IMR-90 (cell line): Measurements from ENCODE around the gene STRN. TPM values are rescaled to one million over a fixed set of nuclear protein-coding genes. Genes with fewer than 3 reads are reported as not detected.

Experiments
- ATAC-seq: fragments of 200-7000 bp; cut with Tn5 transposase; 2 replicates; pipeline ENCODE4 v1.9.1; 2020; ENCODE audit warnings: low read depth, mild to moderate bottlenecking, moderate library complexity
- BruUV-seq: library from RNA; stranded (reverse); fragments of 400-500 nt; replicated peaks from 2 replicates; lab custom pipeline; 2021; lab: Mats Ljungman, UMichigan
- CTCF ChIA-PET: fragments of 300-600 bp; formaldehyde crosslinking; extraction: SDS; loops from one replicate; lab custom pipeline; 2021; ENCODE audit warnings: antibody characterized with exemption; lab: Yijun Ruan, JAX
- POLR2A ChIA-PET: fragments of 300-600 bp; sonication (Branson Sonifier 250); formaldehyde crosslinking; loops from one replicate; lab custom pipeline; 2022; ENCODE audit warnings: antibody characterized with exemption; ENCODE audit not compliant: unreplicated experiment; lab: Charles Lee
- DNase-seq: peaks from one replicate; pipeline ENCODE4 v3.0.0; 2013
- H2AFZ ChIP-seq: replicated peaks from 2 replicates; pipeline ENCODE3; 2013; ENCODE audit warnings: low read length, mild to moderate bottlenecking; ENCODE audit not compliant: poor library complexity
- H2AK5ac ChIP-seq: 2 replicates; pipeline ENCODE4 v1.6.1; 2013; ENCODE audit warnings: low read depth, low read length, inconsistent platforms
- H2AK9ac ChIP-seq: replicated peaks from 2 replicates; pipeline ENCODE3; 2013; ENCODE audit warnings: mild to moderate bottlenecking, low read depth, low read length, moderate library complexity; ENCODE audit not compliant: poor library complexity
- H2BK120ac ChIP-seq: 2 replicates; pipeline ENCODE4 v1.6.1; 2013; ENCODE audit warnings: low read depth, low read length, inconsistent platforms
- H2BK15ac ChIP-seq: 3 replicates; pipeline ENCODE4 v1.6.1; 2013; ENCODE audit warnings: low read depth, low read length, inconsistent platforms
- H2BK20ac ChIP-seq: 2 replicates; pipeline ENCODE4 v1.6.1; 2013; ENCODE audit warnings: low read depth, mild to moderate bottlenecking, inconsistent platforms, low read length, moderate library complexity
- H2BK5ac ChIP-seq: 2 replicates; pipeline ENCODE4 v1.6.1; 2013; ENCODE audit warnings: mild to moderate bottlenecking, low read depth, low read length, inconsistent platforms; ENCODE audit not compliant: poor library complexity, severe bottlenecking
- H3K14ac ChIP-seq: replicated peaks from 2 replicates; pipeline ENCODE4 v1.6.1; 2013; ENCODE audit warnings: low read depth, low read length, inconsistent platforms
- H3K18ac ChIP-seq: 2 replicates; pipeline ENCODE4 v1.6.1; 2013; ENCODE audit warnings: low read depth, low read length, control low read depth
- H3K23ac ChIP-seq: 2 replicates; pipeline ENCODE4 v1.6.1; 2013; ENCODE audit warnings: low read depth, low read length, inconsistent platforms
- H3K27ac ChIP-seq: 2 replicates; pipeline ENCODE4 v1.5.1; 2013; ENCODE audit warnings: mild to moderate bottlenecking, control low read depth, low read length; ENCODE audit not compliant: insufficient read depth
- H3K27me3 ChIP-seq: 2 replicates; pipeline ENCODE4 v1.6.1; 2013; ENCODE audit warnings: low read length; ENCODE audit not compliant: control insufficient read depth, insufficient read depth
- H3K36me3 ChIP-seq: 2 replicates; pipeline ENCODE4 v1.6.1; 2013; ENCODE audit warnings: low read length, mixed read lengths; ENCODE audit not compliant: control insufficient read depth, insufficient read depth
- H3K4ac ChIP-seq: 2 replicates; pipeline ENCODE4 v1.6.1; 2013; ENCODE audit warnings: low read depth, low read length, inconsistent platforms
- H3K4me1 ChIP-seq: 2 replicates; pipeline ENCODE4 v1.6.1; 2013; ENCODE audit warnings: low read length, mixed read lengths; ENCODE audit not compliant: control insufficient read depth, insufficient read depth
- H3K4me2 ChIP-seq: 2 replicates; pipeline ENCODE4 v1.6.1; 2013; ENCODE audit warnings: low read depth, mild to moderate bottlenecking, control low read depth, low read length, moderate library complexity
- H3K4me3 ChIP-seq: 2 replicates; pipeline ENCODE4 v1.5.1; 2013; ENCODE audit warnings: low read depth, mild to moderate bottlenecking, control low read depth, low read length, moderate library complexity; ENCODE audit not compliant: insufficient read depth
- H3K56ac ChIP-seq: 2 replicates; pipeline ENCODE4 v1.6.1; 2013; ENCODE audit warnings: low read length, inconsistent platforms; ENCODE audit not compliant: insufficient read depth; ENCODE audit errors: extremely low read depth
- H3K79me1 ChIP-seq, 2 experiments: 2 replicates each; pipeline ENCODE4 v1.6.1; 2013; ENCODE audit warnings: low read length in 2 of 2, inconsistent platforms in 1 of 2, low read depth in 1 of 2
- H3K9ac ChIP-seq: 2 replicates; pipeline ENCODE4 v1.6.1; 2013; ENCODE audit warnings: low read depth, low read length, control low read depth
- H3K9me1 ChIP-seq: 2 replicates; pipeline ENCODE4 v1.6.1; 2013; ENCODE audit warnings: low read length, inconsistent platforms; ENCODE audit not compliant: insufficient read depth
- H3K9me3 ChIP-seq: 2 replicates; pipeline ENCODE4 v1.6.1; 2013; ENCODE audit warnings: low read length; ENCODE audit not compliant: control insufficient read depth, insufficient read depth
- H4K20me1 ChIP-seq: 2 replicates; pipeline ENCODE4 v1.6.1; 2013; ENCODE audit warnings: low read length, inconsistent platforms; ENCODE audit not compliant: insufficient read depth
- H4K5ac ChIP-seq: 2 replicates; pipeline ENCODE4 v1.6.1; 2013; ENCODE audit warnings: mild to moderate bottlenecking, low read depth, low read length, control low read depth
- H4K8ac ChIP-seq, 2 experiments: 2 replicates each; pipeline ENCODE4 v1.6.1; 2013; ENCODE audit warnings: low read depth in 2 of 2, low read length in 2 of 2, control low read depth in 1 of 2, inconsistent platforms in 1 of 2
- H4K91ac ChIP-seq: 2 replicates; pipeline ENCODE4 v1.6.1; 2013; ENCODE audit warnings: low read depth, low read length, inconsistent platforms; ENCODE audit not compliant: insufficient read depth
- BHLHE40 ChIP-seq: fragments of 150-350 bp; IDR thresholded peaks from 2 replicates; pipeline ENCODE4 v1.6.1; 2016; ENCODE audit warnings: mild to moderate bottlenecking, low read depth, low read length
- CEBPB ChIP-seq: IDR thresholded peaks from 2 replicates; pipeline ENCODE4 v1.6.1; 2012; ENCODE audit warnings: low read depth, low read length, improper control_type of control experiment
- CHD1 ChIP-seq: IDR thresholded peaks from 2 replicates; pipeline ENCODE4 v1.6.1; 2012; ENCODE audit warnings: low read depth, low read length, improper control_type of control experiment
- MAFK ChIP-seq: IDR thresholded peaks from 2 replicates; pipeline ENCODE4 v1.6.1; 2012; ENCODE audit warnings: low read depth, low read length, improper control_type of control experiment
- MAZ ChIP-seq: IDR thresholded peaks from 2 replicates; pipeline ENCODE4 v1.6.1; 2012; ENCODE audit warnings: low read depth, mild to moderate bottlenecking, low read length, improper control_type of control experiment, moderate library complexity, borderline replicate concordance
- MXI1 ChIP-seq: IDR thresholded peaks from 2 replicates; pipeline ENCODE4 v1.6.1; 2012; ENCODE audit warnings: low read depth, mild to moderate bottlenecking, low read length, moderate library complexity, borderline replicate concordance
- NFE2L2 ChIP-seq: fragments of 150-350 bp; IDR thresholded peaks from 2 replicates; pipeline ENCODE4 v1.6.1; 2016; ENCODE audit warnings: low read depth, mild to moderate bottlenecking, low read length
- POLR2A ChIP-seq: IDR thresholded peaks from 2 replicates; pipeline ENCODE4 v1.6.1; 2012; ENCODE audit warnings: mild to moderate bottlenecking, low read depth, low read length
- RAD21 ChIP-seq: IDR thresholded peaks from 2 replicates; pipeline ENCODE4 v1.6.1; 2012; ENCODE audit warnings: low read length, improper control_type of control experiment
- RCOR1 ChIP-seq: IDR thresholded peaks from 2 replicates; pipeline ENCODE4 v1.6.1; 2012; ENCODE audit warnings: mild to moderate bottlenecking, low read length, improper control_type of control experiment; ENCODE audit not compliant: insufficient replicate concordance
- RFX5 ChIP-seq: IDR thresholded peaks from 2 replicates; pipeline ENCODE4 v1.8.0; 2012; ENCODE audit warnings: low read depth, mild to moderate bottlenecking, low read length, moderate library complexity
- WGBS, 2 experiments: methylation state at CpG; one replicate each; pipeline versions ENCODE4 v1.1.5 to v1.1.7; 2013; ENCODE audit warnings: missing lambda C conversion rate in 2 of 2; ENCODE audit not compliant: insufficient read length in 1 of 2; ENCODE audit errors: extremely low coverage in 2 of 2; 5-methylcytosine and 5-hydroxymethylcytosine counted together
- dilution Hi-C: fragments of 300-500 bp; cut with HindIII; formaldehyde crosslinking; loops from one replicate; pipeline ENCODE4 v1.14.3; 2018; ENCODE audit warnings: low sequenced_read_pairs; ENCODE audit not compliant: unreplicated experiment
- in situ Hi-C: fragments of 300-500 bp; cut with MboI; formaldehyde crosslinking; loops from 3 replicates; pipeline ENCODE4 v1.14.3; 2019; ENCODE audit warnings: low sequenced_read_pairs, inconsistent platforms, mixed read lengths
- intact Hi-C: fragments of 100-400 bp; cut with micrococcal nuclease; formaldehyde crosslinking; loops from 2 replicates; pipeline ENCODE4 v1.10.0; 2022
- polyA plus RNA-seq, 3 experiments: library from polyadenylated mRNA; depleted of rRNA; stranded (reverse); fragments of >200 nt; gene quantifications; 2 replicates each; pipeline ENCODE4 v1.2.3, GENCODE V29; 2012; ENCODE audit warnings: low replicate concordance in 1 of 3
- total RNA-seq: library from RNA; depleted of rRNA; stranded (reverse); fragments of >200 nt; gene quantifications from 2 replicates; pipeline ENCODE4 v1.2.3, GENCODE V29; 2012
- TF ChIP-seq, protein P1 (sequence below): fragments of 150-350 bp; IDR thresholded peaks from 2 replicates; pipeline ENCODE4 v1.6.1; 2017; ENCODE audit warnings: mild to moderate bottlenecking, antibody characterized with exemption, low read length, low read depth
- TF ChIP-seq, protein P2 (sequence below): fragments of 150-350 bp; IDR thresholded peaks from 2 replicates; pipeline ENCODE4 v1.6.1; 2016; ENCODE audit warnings: low read depth, mild to moderate bottlenecking, low read length, moderate library complexity, borderline replicate concordance
- TF ChIP-seq, protein P3 (sequence below): conservative IDR thresholded peaks from 2 replicates; pipeline ENCODE4 v1.5.1; 2012; ENCODE audit warnings: mild to moderate bottlenecking, low read depth, low read length, improper control_type of control experiment

STRN gene
- total and polyA plus RNA-seq, 2 of the 4 experiments (the other 2 are of a cell fraction), result 5.1 to 23.3 TPM

DNA sequence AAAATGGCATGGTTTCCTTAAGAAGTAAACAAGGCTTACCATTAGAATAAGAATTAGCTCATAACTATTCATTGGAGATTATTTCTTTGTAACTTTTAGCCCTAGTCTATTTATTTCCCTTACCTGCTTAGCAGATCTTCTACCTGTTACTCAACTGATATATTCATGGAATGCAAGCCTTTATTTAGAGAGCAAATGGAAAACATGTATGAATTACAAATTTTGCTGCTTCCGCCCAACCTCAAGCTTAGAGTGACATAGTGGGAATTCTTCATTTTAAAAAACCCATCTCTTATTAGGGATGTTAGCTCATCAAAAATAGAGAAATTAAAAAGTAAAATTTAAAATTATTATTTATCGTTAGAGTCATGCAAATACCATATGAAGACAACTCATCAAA is 110.9 kb downstream of the STRN start:
- ATAC-seq (no peak), DNase-seq (no peak)
- Histone ChIP-seq H3K27ac (no peak overlapping the region), H4K5ac (no peak overlapping the region), H2AK5ac (no peak overlapping the region), H3K4me2 (no peak overlapping the region), H3K9ac (no peak overlapping the region), H3K14ac (no peak overlapping the region), H3K9me1 (peaks cover 2% of the 10 kb centered on the region; the same call in 1 of the 2 replicates), H2BK5ac (no peak overlapping the region), H3K36me3 (peaks cover 14% of the 10 kb centered on the region), H3K4me3 (no peak overlapping the region), H3K9me3 (no peaks in the 10 kb centered on the region), H4K20me1 (no peaks in the 10 kb centered on the region), H4K8ac (no peak overlapping the region), H3K23ac (no peak overlapping the region), H3K4ac (no peak overlapping the region), H4K91ac (no peak overlapping the region), H3K56ac (no peak overlapping the region), H2AFZ (no peak overlapping the region), H3K4me1 (no peaks in the 10 kb centered on the region), H3K18ac (no peak overlapping the region), H2BK15ac (no peak overlapping the region), H3K79me1 (no peaks in the 10 kb centered on the region), H2BK120ac (no peak overlapping the region), H2BK20ac (no peak overlapping the region), H2AK9ac (no peak overlapping the region), H3K27me3 (no peaks in the 10 kb centered on the region)
- no CpG with 5 or more reads among the region's 2 CpGs for WGBS, 2 experiments
- TF ChIP-seq POLR2A (no peak), MAZ (no peak), RCOR1 (no peak), CHD1 (no peak), MXI1 (no peak), BHLHE40 (no peak), CEBPB (no peak), RAD21 (no peak), MAFK (no peak), NFE2L2 (no peak), RFX5 (no peak)
- TF ChIP-seq, protein P1, sequence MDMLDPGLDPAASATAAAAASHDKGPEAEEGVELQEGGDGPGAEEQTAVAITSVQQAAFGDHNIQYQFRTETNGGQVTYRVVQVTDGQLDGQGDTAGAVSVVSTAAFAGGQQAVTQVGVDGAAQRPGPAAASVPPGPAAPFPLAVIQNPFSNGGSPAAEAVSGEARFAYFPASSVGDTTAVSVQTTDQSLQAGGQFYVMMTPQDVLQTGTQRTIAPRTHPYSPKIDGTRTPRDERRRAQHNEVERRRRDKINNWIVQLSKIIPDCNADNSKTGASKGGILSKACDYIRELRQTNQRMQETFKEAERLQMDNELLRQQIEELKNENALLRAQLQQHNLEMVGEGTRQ, result no peak
- TF ChIP-seq, protein P2, sequence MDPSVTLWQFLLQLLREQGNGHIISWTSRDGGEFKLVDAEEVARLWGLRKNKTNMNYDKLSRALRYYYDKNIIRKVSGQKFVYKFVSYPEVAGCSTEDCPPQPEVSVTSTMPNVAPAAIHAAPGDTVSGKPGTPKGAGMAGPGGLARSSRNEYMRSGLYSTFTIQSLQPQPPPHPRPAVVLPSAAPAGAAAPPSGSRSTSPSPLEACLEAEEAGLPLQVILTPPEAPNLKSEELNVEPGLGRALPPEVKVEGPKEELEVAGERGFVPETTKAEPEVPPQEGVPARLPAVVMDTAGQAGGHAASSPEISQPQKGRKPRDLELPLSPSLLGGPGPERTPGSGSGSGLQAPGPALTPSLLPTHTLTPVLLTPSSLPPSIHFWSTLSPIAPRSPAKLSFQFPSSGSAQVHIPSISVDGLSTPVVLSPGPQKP, result no peak
- TF ChIP-seq, protein P3, sequence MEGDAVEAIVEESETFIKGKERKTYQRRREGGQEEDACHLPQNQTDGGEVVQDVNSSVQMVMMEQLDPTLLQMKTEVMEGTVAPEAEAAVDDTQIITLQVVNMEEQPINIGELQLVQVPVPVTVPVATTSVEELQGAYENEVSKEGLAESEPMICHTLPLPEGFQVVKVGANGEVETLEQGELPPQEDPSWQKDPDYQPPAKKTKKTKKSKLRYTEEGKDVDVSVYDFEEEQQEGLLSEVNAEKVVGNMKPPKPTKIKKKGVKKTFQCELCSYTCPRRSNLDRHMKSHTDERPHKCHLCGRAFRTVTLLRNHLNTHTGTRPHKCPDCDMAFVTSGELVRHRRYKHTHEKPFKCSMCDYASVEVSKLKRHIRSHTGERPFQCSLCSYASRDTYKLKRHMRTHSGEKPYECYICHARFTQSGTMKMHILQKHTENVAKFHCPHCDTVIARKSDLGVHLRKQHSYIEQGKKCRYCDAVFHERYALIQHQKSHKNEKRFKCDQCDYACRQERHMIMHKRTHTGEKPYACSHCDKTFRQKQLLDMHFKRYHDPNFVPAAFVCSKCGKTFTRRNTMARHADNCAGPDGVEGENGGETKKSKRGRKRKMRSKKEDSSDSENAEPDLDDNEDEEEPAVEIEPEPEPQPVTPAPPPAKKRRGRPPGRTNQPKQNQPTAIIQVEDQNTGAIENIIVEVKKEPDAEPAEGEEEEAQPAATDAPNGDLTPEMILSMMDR, result no peak
- CTCF ChIA-PET, result interaction anchor here (1.3 kb wide), 1 partner anchor 11 kb away, joined by 3 read pairs; no protein-coding TSS in a partner anchor
- no TSS peak for BruUV-seq
- POLR2A ChIA-PET, result no interaction called here
- intact Hi-C loops, result no loop called here
- in situ Hi-C loops, result no loop called here
- dilution Hi-C loops, result no loop called here
